GM18873 (cell line): ENCODE measurements around the gene MYCBP2.
"Not testable (repeated sequence)": the region's sequence is repeated elsewhere in the genome, so short reads cannot be mapped to it uniquely, and the experiment has no call there.

Source experiments
- ATAC-seq: cut with Tn5 transposase; IDR thresholded peaks from one replicate; pipeline ENCODE4 v1.9.1; 2021; ENCODE audit warnings: mild to moderate bottlenecking, moderate library complexity, moderate number of reproducible peaks; ENCODE audit not compliant: unreplicated experiment, low FRiP score

Gene MYCBP2, protein sequence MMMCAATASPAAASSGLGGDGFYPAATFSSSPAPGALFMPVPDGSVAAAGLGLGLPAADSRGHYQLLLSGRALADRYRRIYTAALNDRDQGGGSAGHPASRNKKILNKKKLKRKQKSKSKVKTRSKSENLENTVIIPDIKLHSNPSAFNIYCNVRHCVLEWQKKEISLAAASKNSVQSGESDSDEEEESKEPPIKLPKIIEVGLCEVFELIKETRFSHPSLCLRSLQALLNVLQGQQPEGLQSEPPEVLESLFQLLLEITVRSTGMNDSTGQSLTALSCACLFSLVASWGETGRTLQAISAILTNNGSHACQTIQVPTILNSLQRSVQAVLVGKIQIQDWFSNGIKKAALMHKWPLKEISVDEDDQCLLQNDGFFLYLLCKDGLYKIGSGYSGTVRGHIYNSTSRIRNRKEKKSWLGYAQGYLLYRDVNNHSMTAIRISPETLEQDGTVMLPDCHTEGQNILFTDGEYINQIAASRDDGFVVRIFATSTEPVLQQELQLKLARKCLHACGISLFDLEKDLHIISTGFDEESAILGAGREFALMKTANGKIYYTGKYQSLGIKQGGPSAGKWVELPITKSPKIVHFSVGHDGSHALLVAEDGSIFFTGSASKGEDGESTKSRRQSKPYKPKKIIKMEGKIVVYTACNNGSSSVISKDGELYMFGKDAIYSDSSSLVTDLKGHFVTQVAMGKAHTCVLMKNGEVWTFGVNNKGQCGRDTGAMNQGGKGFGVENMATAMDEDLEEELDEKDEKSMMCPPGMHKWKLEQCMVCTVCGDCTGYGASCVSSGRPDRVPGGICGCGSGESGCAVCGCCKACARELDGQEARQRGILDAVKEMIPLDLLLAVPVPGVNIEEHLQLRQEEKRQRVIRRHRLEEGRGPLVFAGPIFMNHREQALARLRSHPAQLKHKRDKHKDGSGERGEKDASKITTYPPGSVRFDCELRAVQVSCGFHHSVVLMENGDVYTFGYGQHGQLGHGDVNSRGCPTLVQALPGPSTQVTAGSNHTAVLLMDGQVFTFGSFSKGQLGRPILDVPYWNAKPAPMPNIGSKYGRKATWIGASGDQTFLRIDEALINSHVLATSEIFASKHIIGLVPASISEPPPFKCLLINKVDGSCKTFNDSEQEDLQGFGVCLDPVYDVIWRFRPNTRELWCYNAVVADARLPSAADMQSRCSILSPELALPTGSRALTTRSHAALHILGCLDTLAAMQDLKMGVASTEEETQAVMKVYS (N-terminal part only)

GRCh38 chr13:77326905-77327604 is at the start of gene MYCBP2:
MYCBP2 (minus strand) TSS chr13:77327094; CDS start chr13:77326775, 319 bp downstream.
- ATAC-seq = peak; percentile 59

GRCh38 chr13:77375560-77376108 is 48.7 kb upstream of the MYCBP2 start:
- ATAC-seq = no peak

DNA sequence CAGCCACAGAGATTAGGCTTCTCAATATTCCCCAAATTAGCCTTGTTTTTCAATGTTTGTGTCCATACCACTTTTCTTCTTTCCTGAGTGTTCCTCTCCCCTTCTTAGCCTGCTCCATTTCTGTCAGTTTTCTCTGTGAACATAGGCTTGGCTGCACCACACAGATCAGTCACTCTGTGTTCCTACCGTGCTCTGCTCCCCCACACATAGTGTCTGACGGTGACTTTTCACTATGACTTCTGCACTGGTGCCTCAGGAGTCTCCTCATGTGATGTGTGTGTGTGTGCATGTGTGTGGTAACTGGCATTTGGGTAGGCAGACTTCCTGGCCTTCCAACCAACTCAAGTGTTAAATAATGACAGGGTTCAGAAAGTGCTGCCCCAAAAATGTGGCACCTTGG is 47.9 kb upstream of the MYCBP2 start:
- peak; percentile 56 for ATAC-seq

- no peak for ATAC-seq
Observed at GRCh38 chr13:77374339-77374738, 47.4 kb upstream of the MYCBP2 start.

- no peak for ATAC-seq
Observed at GRCh38 chr13:77373502-77373901, 46.6 kb upstream of the MYCBP2 start.

GRCh38 chr13:77372275-77372674 is 45.4 kb upstream of the MYCBP2 start:
- ATAC-seq = no peak

GRCh38 chr13:77370888-77371287 is 44.0 kb upstream of the MYCBP2 start:
- ATAC-seq = no peak

DNA sequence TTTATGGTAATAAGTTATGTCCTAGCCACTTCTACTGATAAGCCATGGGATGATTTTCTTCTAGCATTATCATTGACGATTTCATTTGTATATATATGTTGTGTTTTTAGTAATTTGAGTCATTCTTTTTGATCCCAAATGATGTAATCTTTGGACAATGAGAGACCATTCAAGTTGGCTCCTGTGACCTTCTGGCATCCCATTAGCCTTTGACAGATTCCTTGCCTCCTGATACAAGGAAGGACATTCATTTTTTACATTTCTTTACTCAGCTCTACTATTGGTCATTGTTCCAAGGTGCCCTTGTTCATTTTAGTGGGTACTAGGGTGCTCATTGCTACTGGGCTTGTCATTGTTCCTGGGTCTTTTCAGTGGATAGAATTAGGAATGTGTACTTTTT is 35.3 kb upstream of the MYCBP2 start:
- ATAC-seq = no peak

DNA sequence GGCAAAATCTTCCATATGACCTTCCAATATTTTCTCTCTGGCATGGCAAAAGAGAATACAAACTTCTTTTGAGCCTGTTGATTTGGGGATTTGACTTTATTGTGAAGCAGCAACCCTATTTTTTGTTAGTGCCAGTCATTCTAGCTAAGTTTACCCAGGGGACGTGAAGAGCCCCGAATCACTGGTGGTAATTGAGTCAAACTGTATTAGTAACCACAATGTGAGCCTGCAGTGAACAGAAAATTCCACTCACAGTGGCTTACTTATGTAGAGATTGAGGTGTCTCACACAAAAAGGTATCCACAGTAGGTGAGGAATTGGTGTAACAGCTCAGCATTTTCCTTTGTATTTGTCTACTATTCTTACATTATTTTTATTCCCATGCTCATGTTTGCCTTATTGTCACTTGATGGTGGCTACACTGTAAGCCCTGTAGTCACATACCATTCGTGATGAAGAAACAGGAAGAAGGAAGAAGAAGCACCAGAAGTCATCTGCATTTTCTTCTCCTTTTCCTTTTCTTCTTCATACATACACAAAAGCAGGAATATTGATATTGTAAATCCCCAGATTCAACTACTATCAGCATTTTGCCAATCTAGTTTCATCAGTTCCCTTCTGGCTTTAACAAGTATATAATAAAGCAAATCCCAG is 33.3 kb upstream of the MYCBP2 start:
- ATAC-seq = peak; percentile 49

DNA sequence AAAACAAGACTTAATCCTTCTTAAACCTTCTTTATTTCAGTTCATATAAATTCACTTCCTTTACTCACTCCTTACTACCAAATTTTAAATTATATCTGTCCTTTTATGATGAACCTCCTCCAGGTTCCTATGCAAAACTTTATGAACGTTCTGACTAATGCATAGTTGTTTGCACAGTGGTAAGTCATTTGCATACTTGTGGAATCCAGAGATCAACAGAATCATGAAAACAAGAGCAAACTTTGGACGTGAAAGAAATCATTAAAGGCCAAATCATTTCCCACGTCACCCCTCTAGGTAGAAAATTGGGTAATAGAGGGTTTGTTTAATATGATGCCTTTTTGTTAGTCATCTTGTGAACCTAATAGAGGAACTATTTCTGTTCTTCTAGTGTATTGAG is 32.3 kb upstream of the MYCBP2 start:
- ATAC-seq = no peak

DNA sequence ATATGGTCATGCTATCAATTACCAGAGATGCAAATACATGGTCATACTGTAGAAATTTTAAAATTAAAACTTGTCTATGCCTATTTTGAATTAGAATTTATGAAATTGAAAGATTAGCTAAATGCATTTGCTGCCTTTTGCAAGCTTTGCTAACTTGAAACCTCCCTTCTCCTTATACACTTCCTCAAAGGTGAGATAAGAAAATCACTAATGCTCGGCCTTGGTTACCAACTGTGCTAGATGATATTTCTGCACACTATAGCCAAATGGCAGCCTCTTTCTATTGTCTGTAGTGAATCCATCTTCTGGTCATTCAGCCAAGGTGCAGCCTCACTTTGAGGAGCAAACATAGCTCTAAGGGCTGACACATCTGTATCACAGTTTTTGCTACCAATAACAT is 31.1 kb upstream of the MYCBP2 start:
- no peak for ATAC-seq

- ATAC-seq = no peak
Observed at GRCh38 chr13:77356155-77356554, 29.3 kb upstream of the MYCBP2 start.

DNA sequence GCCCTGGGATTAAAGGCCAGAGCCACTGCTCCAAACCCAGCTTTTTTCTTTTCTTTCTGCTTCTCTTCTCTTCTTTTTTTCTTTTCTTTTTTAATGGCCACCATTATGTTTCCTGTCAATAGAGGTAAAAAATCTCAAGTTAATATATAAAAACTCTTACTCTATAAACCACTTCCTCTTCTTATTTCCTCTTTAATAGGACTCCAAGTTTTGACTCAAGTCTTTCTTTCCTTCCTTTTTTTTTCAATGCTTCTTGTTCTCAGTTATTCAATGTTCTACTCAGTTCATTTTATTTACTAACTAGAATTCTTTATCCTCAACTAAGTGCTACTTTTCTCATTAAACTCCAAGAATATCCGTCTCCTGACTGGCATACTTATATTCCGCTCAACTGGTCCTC is 27.1 kb upstream of the MYCBP2 start:
- no peak for ATAC-seq

- no peak for ATAC-seq
Observed at GRCh38 chr13:77351315-77351714, 24.4 kb upstream of the MYCBP2 start.

- ATAC-seq = no peak
Observed at GRCh38 chr13:77350811-77351210, 23.9 kb upstream of the MYCBP2 start.

- peak; percentile 45 for ATAC-seq
Observed at GRCh38 chr13:77349365-77349764, 22.5 kb upstream of the MYCBP2 start.

DNA sequence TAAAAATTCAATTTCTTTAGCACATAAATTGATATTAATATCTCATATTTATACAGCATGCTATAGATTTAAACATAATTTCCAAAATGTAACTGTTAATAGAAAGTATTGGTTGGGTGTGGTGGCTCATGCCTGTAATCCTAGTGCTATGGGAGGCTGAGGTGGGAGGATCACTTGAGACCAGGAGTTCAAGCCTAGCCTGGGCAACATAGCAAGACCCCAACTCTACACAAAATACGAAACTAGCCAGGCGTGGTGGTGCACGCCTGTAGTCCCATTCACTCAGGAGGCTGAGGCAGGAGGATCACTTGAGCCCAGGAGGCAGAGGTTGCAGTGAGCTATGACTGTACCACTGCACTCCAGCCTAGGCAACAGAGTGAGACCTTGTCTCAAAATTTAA is 20.5 kb upstream of the MYCBP2 start:
- ATAC-seq = not testable (repeated sequence)

- peak; percentile 50 for ATAC-seq
Observed at GRCh38 chr13:77345150-77345780, 18.4 kb upstream of the MYCBP2 start.

DNA sequence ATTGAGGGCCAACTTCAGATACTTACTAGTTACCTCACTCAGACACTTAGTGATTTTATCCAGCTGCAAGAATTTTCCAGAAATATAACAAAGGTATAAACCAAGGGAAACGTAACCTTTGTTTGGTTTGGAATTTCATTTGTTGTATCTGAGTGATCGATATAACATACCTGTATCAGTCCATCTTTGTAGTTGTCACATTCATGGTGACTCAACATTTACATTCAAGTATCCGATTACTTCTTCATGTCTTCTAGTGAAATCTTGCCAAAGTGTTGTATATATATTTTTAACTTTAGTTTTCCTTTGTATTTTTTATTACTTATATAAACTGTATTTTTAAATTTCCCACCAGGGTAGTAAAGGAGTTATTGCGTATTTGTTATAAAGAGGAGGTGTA is 16.9 kb upstream of the MYCBP2 start:
- no peak for ATAC-seq
